CD4-positive, alpha-beta T cell treated with Interleukin-21 for 1 hour (primary cell): Measurements from ENCODE around the gene SCART1.
"Not testable (repeated sequence)": the region's sequence is repeated elsewhere in the genome, so short reads cannot be mapped to it uniquely, and the experiment has no call there.

Experiments
- DNase-seq: peaks from one replicate; pipeline ENCODE4 v3.0.0-alpha.2; 2020

Gene SCART1

GRCh38 chr10:133474665-133475424 lies 21.1 kb downstream of the SCART1 start:
- DNase-seq = no peak

- peak; percentile 50 for DNase-seq
Measured at GRCh38 chr10:133475425-133475734, 21.6 kb downstream of the SCART1 start.

DNA sequence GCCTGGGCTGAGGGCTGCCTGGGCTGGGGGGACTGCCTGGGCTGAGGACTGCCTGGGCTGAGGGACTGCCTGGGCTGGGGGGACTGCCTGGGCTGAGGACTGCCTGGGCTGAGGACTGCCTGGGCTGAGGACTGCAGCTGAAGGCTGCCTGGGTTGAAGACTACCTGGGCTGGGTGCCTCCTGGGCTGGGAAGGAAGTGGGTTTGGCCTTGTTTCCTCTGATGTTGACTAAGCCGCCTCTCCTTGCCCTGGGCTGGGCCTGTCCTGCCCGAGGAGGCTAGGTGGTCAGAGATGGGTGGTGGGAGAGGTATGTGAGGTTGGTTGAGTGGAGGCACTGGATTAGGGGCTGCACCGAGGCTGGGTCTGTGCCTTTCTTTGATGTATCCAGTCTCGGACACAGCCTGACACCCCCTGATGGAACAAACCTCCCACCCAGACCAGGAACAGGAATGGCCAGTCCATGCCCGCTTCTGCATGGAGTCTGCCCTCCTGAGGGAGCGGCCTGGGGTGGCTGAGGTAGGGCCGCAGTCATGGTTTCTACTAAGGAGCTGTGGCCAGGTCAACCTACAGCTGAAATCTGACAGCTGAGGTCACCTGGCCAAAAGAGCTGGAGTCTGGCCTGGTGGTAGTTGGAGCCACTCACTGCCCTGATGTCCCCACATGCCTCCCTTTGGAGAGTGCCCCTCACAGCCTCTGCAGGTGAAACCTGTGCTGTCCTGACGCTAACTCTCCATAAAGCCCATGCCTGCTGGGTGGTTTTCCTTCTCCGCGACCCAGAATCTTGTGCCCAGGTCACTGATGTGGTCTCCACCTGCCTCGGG lies 22.3 kb downstream of the SCART1 start:
- DNase-seq = peak; percentile 36

DNA sequence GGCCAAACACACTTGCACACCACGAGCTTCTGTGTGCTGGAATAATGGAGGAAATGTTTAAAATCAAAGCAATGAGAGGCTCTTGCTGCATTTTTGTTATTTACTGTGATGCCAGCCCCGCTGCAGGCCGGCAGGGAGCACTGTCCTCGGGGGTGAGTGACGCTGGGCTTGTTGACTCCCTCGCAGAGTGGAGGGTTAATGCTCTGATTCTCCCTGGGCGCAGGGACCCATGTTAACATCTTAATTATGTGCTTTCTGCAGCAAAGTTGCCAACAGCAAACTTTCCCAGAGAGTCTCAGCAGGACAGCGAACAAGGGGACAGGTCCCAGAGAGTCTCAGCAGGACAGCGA lies 22.9 kb downstream of the SCART1 start:
- no peak for DNase-seq

- no peak for DNase-seq
Measured at GRCh38 chr10:133481086-133481643, 27.4 kb downstream of the SCART1 start.

GRCh38 chr10:133481657-133482056 lies 27.9 kb downstream of the SCART1 start:
- no peak for DNase-seq

DNA sequence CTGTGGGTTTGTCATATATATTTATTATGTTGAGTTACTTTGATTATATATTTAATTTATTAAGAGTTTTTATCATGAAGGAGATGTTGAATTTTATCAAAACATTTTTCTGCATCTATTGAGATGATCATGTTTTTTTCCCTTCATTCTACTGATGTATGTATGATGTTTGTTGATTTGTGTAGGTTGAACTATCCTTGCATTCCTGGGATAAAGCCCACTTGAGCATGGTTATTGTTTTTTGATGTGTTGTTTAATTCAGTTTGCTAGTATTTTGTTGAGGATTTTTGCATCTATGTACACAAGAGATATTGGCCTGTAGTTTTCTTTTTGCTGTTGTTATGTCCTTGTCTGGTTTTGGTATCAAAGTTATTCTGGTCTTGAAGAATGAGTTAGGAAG lies 31.1 kb downstream of the SCART1 start:
- no peak for DNase-seq

DNA sequence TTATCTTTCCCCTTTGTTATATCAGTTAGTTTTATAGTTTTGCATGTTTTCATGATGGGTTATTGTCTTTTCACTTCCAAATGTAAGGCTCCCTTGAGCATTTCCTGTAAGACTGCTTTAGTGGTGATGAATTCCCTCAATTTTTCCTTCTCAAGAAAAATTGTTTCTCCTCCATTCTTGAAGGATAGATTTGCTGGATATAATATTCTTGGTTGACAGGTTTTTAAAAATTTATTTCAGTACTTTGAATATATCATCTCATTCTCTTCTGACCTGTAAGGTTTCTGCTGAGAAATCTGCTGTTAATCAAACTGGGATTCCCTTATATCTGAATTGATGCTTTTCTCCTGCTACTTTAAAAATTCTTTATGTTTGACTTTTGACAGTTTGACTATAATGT lies 33.3 kb downstream of the SCART1 start:
- no peak for DNase-seq

DNA sequence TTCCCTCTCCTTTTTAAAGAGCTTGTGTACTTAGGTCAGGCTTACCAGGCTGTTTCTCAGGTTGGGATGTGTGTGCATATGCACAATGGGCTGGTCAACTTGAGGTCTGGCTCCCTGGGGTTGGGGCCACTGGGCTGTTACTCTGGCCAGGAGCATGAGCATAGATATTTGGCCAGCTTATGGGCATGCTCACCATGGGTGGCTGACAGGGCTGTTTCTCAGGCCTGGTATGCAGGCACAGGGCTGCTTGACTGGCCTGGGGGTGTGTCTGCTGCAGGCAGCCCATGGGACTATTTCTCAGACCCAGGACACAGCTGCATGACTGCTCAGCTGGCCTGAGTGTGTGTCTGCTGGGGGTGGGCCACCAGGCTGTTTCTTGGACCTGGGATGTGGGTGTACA lies 34.6 kb downstream of the SCART1 start:
- DNase-seq = no peak

- no peak for DNase-seq
Measured at GRCh38 chr10:133489816-133490588, 36.3 kb downstream of the SCART1 start.

DNA sequence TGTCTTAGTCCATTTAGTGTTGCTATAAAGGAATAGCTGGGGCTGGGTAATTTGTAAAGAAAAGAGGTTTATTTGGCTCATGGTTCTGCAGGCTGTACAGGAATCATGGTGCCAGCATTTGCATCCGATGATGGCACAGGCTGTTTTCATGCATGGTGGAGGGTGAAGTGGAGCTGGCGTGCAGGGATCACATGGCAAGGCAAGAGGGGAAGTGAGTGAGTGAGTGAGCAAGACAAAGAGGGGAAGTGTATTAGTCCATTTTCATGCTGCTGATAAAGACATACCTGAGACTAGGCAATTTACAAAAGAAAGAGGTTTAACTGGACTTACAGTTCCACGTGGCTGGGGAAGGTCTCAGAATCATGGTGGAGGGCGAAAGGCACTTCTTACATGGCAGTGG lies 39.8 kb downstream of the SCART1 start:
- DNase-seq = not testable (repeated sequence)

DNA sequence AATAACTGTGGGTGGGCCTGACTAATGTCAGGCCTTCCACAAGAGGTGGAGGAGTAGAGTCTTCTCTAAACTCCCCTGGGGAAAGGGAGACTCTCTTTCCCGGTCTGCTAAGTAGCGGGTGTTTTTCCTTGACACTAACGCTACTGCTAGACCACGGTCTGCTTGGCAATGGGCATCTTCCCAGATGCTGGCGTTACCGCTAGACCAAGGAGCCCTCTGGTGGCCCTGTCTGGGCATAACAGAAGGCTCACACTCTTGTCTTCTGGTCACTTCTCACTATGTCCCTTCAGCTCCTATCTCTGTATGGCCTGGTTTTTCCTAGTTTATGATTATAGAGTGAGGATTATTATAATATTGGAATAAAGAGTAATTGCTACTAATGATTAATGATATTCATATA lies 43.6 kb downstream of the SCART1 start:
- DNase-seq = peak; percentile 23

- not testable (repeated sequence) for DNase-seq
Measured at GRCh38 chr10:133499176-133499575, 45.4 kb downstream of the SCART1 start.

DNA sequence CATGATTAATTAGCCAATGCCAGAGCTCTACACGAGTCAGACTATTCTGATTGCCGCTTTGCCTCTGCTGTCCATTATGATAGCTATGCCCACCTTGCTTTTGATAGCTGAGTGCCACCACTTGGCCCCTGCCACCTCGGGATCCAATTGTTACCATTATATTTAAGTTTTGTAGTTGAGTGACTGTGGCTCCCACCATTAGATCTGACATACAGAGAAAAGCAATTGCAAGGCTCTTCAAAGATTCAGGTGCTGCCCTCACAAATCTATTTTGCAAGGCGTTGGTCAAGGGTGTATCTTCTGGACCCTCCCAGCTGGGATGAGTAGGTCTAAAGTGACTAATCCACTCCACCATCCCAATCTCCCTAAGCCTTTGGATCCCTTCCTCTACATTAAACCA lies 47.2 kb downstream of the SCART1 start:
- not testable (repeated sequence) for DNase-seq

DNA sequence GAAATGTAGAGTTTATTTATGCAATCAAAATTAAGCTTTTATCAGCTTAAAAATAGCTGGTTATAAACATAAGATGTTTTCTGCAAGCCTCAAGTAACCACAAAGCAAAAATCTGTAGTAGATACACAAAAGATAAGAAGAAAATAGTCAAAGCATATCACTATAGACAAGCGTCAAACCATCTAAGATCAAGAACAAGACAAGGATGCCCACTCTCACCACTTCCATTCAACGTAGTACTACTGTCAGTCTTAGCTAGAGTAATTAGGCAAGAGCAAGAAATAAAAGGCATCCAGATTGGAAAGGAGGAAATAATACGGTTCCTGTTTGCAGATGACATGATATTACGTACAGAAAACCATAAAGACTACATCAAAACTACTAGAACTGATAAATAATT lies 56.0 kb downstream of the SCART1 start:
- no peak for DNase-seq

- DNase-seq = no peak
Measured at GRCh38 chr10:133511408-133511807, 57.7 kb downstream of the SCART1 start.

GRCh38 chr10:133511907-133512528 lies 58.3 kb downstream of the SCART1 start:
- DNase-seq = no peak

- DNase-seq = no peak
Measured at GRCh38 chr10:133515471-133515870, 61.7 kb downstream of the SCART1 start.

DNA sequence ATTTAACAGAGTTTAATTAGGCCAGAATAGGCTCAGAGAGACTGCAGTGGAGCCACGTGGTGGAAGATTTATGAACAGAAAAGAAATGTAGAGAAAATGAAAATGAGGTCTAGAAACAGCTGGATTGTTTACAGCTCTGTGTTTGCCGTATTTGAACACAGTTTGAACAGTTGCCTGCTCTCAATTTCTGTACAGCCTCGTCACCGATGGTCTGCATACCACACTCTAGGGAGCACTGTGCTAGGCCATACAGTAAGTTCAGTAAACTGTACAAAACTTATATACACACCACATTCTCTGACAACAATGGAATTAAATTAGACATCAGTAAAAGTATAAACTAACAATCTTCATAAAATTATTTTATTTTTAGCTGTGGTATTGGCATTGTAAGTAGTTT lies 62.3 kb downstream of the SCART1 start:
- no peak for DNase-seq

DNA sequence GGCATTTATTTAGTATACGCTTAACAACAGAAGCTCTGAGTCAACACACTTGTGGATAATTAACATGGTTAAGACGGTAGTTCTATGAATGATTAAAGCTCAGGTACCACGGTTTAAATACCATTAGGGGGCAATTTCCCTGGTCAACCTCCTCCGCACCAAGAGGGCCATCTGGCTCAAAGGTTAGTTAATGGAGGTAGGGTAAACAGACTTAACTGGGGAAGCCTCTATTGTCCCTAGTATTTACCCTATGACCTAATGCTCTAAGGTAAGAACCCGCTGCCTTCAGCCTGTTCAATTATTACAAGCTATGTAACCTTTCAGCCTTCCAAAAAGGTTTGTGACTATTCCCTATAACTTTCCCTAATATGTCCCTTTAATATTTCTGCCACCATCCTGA lies 64.8 kb downstream of the SCART1 start:
- not testable (repeated sequence) for DNase-seq
